Stomach (tissue), 4 donors: ENCODE measurements around the gene TMEM44.

Experiments
- CTCF ChIP-seq, 7 experiments: fragments of 450-650 bp in 4 of 7; fragments of 200-600 bp in 3 of 7; sonication (generic) in 3 of 7; IDR thresholded peaks; one replicate each; pipeline ENCODE4 v1.5.1; 2016 to 2019; ENCODE audit warnings: antibody characterized with exemption in 7 of 7, control low read depth in 2 of 7, mild to moderate bottlenecking in 1 of 7
- EP300 ChIP-seq: sonication (generic); formaldehyde crosslinking; IDR thresholded peaks from one replicate; pipeline ENCODE4 v1.6.1; 2017; ENCODE audit warnings: antibody characterized with exemption
- POLR2A ChIP-seq, 4 donors: fragments of 450-650 bp; IDR thresholded peaks; one replicate each; pipeline ENCODE4 v1.6.1; 2016; ENCODE audit warnings: antibody characterized with exemption in 4 of 4, control low read depth in 2 of 4, mild to moderate bottlenecking in 1 of 4, moderate library complexity in 1 of 4
- POLR2AphosphoS5 ChIP-seq, 3 donors: sonication (generic); formaldehyde crosslinking; IDR thresholded peaks; one replicate each; pipeline ENCODE4 v1.6.1; 2016; ENCODE audit warnings: antibody characterized with exemption in 3 of 3

DNA sequence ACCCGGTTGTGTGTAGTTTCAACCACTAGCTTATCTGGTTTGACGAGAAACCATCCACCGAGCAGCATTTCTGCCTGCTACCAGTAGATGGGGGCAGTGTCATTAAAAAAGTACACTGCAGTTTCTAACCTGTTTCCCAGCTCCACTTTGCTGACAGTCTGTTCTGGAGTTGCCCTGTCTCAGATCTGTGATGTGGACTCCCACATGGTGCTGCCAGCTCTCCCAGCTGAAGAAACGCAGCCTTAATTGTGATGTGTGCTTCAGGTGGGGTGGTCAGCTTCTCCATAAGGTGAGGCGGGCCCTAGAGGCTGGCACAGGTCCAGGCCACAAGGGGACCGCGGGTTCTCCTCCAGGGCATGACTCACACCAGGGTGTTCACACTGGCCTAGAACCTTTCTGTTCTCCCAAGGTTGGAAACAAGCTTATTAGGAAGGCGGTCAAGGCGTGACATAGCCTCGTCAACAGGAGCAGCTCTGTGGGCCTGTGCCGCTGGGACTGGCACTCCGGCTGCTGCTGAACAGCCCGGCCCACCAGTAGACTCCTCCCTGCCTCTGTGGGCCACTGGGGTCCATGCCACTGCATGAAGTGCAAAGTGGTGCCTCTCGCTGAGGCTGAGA, 49.6 kb upstream of the TMEM44 start:
- TF ChIP-seq POLR2A (IDR thresholded peaks at IDR 0.05) (no peak), CTCF (IDR thresholded peaks at IDR 0.05) (peak in 6 of 7 experiments; percentile 40 to 94 (median 84)), POLR2AphosphoS5 (IDR thresholded peaks at IDR 0.05) (peak in 2 of 3 donors; percentile 5 to 31), EP300 (no peak)
